ENCODE data around the gene ATXN7L2.

ATXN7L2 gene, protein sequence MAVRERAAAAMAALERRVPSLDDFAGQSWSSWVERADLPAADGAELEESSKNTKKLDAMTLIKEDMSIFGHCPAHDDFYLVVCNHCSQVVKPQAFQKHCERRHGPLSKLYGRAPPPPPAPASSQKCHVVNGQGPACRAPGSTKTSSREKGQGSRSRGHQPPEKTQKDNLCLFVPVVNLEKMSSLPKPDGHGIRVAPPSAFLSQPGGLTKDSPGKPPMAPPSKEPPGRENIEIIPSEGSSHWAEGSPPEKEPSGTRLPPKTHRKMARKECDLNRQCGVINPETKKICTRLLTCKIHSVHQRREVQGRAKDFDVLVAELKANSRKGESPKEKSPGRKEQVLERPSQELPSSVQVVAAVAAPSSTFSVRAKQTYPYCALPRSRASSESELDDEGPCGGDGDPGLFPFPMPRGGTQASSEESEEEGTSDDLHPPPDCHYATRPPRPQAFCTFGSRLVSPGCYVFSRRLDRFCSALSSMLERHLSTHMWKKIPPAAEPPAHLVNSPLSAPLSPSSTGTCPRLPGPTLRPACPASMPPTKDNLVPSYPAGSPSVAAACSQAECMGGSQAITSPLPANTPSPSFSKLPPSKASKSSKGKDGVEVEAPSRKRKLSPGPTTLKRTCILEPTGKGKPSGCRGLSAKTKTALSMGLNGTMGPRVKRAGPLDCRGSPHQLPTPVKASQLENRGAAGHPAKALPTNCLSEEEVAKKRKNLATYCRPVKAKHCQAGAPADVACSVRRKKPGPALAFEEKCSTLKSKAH

DNA sequence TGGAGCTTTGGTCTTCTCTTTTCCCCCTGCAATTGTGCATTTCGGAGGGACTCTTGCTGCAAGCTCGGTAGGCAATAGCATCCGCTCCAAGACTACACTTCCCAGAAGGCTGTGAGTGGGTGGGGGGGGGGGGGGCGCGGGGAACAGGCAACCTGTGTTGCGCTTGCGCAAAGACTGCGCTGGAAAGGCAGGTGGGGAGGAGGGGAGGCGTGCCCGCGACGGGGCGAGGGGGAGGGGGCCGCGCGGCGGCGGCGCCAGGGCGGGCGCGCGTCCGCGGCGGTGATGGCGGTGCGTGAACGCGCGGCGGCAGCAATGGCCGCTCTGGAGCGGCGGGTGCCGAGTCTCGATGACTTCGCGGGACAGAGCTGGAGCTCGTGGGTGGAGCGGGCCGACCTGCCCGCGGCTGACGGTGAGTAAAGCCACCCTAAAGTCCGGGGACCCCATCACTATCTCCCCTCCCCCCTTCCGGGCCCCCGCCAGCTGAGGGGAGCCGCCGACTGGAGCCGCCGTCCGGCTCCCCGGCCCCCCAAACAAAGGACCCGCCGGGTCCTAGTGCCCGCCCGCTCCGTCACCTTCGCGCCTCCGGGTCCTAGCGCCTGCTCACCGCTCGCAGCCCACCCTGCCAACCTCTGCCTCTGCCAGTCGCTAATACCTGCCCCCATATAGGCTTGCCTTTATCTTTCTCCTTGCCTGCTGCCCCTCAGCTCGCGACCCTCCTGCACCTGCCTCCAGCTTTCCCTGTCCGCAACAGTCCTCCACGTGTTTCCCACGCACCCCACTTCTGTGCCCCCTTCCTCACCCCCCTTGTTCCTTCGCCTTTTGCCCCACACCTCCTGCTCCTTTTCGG lies at the start of gene ATXN7L2:
ATXN7L2 (plus strand) TSS at position 234 of the 847 bp plus-strand sequence; CDS start at position 283, 49 bp downstream.
- H3K79me2 ChIP-seq (ENCODE audit: insufficient read depth, low read length), result peaks cover 8% of the 10 kb centered on the region; the same call in 1 of the 2 replicates
- no peaks in the 10 kb centered on the region for H3K36me3 ChIP-seq (ENCODE audit: low read length)
- H3K27ac ChIP-seq (ENCODE audit: low read depth, low read length), result peak within 1 kb of the TSS; percentile 76
- no peak for TF ChIP-seq EZH2phosphoT487 (conservative IDR thresholded peaks at IDR 0.05; ENCODE audit: low read length)
- TF ChIP-seq, protein P1, sequence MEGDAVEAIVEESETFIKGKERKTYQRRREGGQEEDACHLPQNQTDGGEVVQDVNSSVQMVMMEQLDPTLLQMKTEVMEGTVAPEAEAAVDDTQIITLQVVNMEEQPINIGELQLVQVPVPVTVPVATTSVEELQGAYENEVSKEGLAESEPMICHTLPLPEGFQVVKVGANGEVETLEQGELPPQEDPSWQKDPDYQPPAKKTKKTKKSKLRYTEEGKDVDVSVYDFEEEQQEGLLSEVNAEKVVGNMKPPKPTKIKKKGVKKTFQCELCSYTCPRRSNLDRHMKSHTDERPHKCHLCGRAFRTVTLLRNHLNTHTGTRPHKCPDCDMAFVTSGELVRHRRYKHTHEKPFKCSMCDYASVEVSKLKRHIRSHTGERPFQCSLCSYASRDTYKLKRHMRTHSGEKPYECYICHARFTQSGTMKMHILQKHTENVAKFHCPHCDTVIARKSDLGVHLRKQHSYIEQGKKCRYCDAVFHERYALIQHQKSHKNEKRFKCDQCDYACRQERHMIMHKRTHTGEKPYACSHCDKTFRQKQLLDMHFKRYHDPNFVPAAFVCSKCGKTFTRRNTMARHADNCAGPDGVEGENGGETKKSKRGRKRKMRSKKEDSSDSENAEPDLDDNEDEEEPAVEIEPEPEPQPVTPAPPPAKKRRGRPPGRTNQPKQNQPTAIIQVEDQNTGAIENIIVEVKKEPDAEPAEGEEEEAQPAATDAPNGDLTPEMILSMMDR (IDR thresholded peaks at IDR 0.05; ENCODE audit: insufficient read depth, low read length, poor library complexity, severe bottlenecking), result no peak
- H3F3A ChIP-seq (ENCODE audit: insufficient read depth), result no peaks in the 10 kb centered on the region
- H3K9ac ChIP-seq (ENCODE audit: low read length), result peak within 1 kb of the TSS; percentile 78
- H2AFZ ChIP-seq (ENCODE audit: low read depth, low read length, severe bottlenecking), result peak within 1 kb of the TSS; percentile 77
- H4K20me1 ChIP-seq (ENCODE audit: low read depth, low read length), result no peaks in the 10 kb centered on the region
- H3K4me2 ChIP-seq (ENCODE audit: low read depth, low read length, poor library complexity, severe bottlenecking), result peak within 1 kb of the TSS; percentile 94
- no peaks in the 10 kb centered on the region for H3K9me2 ChIP-seq (replicated peaks; ENCODE audit: insufficient read depth, low read length)
- H3K27me3 ChIP-seq (ENCODE audit: low read length), result no peaks in the 10 kb centered on the region
- peak within 1 kb of the TSS; percentile 81 for H3K4me3 ChIP-seq (ENCODE audit: insufficient read depth, low read length, poor library complexity, severe bottlenecking)
- no peaks in the 10 kb centered on the region for H3K9me3 ChIP-seq (ENCODE audit: insufficient read depth, low read length)

DNA sequence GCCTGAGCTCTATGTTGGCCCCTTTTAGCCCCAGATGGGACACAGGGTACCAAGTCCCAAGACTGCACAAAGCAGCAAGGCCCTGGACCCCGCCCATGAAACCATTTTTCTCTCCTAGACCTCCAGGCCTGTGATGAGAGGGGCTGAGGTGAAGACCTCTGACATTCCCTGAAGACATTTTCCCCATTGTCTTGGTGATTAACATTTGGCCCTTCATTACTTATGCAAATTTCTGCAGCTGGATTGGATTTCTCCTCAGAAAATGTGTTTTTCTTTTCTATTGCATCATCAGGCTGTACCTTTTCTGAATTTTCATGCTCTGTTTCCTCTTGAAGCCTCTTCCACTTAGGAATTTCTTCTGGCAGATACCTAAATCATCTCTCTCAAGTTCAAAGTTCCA lies 49.2 kb upstream of the ATXN7L2 start:
- TF ChIP-seq, protein P1 (IDR thresholded peaks at IDR 0.05; ENCODE audit: insufficient read depth, low read length, poor library complexity, severe bottlenecking), result no peak
- TF ChIP-seq EZH2phosphoT487 (conservative IDR thresholded peaks at IDR 0.05; ENCODE audit: low read length), result no peak
- Histone ChIP-seq H2AFZ (ENCODE audit: low read depth, low read length, severe bottlenecking) (no peak overlapping the region), H3K9me3 (ENCODE audit: insufficient read depth, low read length) (no peaks in the 10 kb centered on the region), H4K20me1 (ENCODE audit: low read depth, low read length) (no peaks in the 10 kb centered on the region), H3K9me2 (replicated peaks; ENCODE audit: insufficient read depth, low read length) (no peaks in the 10 kb centered on the region), H3K79me2 (ENCODE audit: insufficient read depth, low read length) (no peaks in the 10 kb centered on the region), H3K27me3 (ENCODE audit: low read length) (no peaks in the 10 kb centered on the region), H3K27ac (ENCODE audit: low read depth, low read length) (no peak overlapping the region), H3F3A (ENCODE audit: insufficient read depth) (no peaks in the 10 kb centered on the region), H3K9ac (ENCODE audit: low read length) (no peak overlapping the region), H3K36me3 (ENCODE audit: low read length) (no peaks in the 10 kb centered on the region), H3K4me2 (ENCODE audit: low read depth, low read length, poor library complexity, severe bottlenecking) (no peak overlapping the region), H3K4me3 (ENCODE audit: insufficient read depth, low read length, poor library complexity, severe bottlenecking) (no peak overlapping the region)

DNA sequence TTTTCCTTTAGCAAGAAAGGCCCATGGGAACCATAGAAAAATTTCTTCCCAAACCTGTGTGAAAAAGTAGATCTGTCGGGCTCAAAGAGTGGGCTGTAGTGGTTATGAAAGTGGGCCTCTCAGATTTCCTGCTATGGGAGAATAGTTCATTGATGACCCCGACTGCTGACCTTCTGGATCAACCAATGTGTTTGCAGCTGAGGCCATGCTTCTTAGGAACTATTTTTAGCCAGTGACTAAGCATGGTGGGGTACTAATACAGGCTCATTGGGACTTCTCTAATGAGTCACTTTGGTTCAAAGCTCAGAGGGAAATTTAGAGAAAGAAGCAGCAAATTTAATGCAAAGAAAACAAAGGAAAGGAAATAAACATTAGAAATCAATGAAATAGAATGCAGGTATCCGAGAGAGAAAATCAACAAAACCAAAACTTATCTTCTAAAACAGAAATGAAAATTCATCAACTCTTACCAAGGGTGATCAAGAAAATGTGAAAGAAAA lies 44.9 kb upstream of the ATXN7L2 start:
- no peak overlapping the region for H3K27ac ChIP-seq (ENCODE audit: low read depth, low read length)
- H3K79me2 ChIP-seq (ENCODE audit: insufficient read depth, low read length), result no peaks in the 10 kb centered on the region
- H3K9me3 ChIP-seq (ENCODE audit: insufficient read depth, low read length), result no peaks in the 10 kb centered on the region
- no peak overlapping the region for H2AFZ ChIP-seq (ENCODE audit: low read depth, low read length, severe bottlenecking)
- no peak overlapping the region for H3K9ac ChIP-seq (ENCODE audit: low read length)
- no peaks in the 10 kb centered on the region for H3K9me2 ChIP-seq (replicated peaks; ENCODE audit: insufficient read depth, low read length)
- H3K36me3 ChIP-seq (ENCODE audit: low read length), result no peaks in the 10 kb centered on the region
- no peaks in the 10 kb centered on the region for H4K20me1 ChIP-seq (ENCODE audit: low read depth, low read length)
- no peaks in the 10 kb centered on the region for H3K27me3 ChIP-seq (ENCODE audit: low read length)
- no peak overlapping the region for H3K4me3 ChIP-seq (ENCODE audit: insufficient read depth, low read length, poor library complexity, severe bottlenecking)
- no peak overlapping the region for H3K4me2 ChIP-seq (ENCODE audit: low read depth, low read length, poor library complexity, severe bottlenecking)
- TF ChIP-seq EZH2phosphoT487 (conservative IDR thresholded peaks at IDR 0.05; ENCODE audit: low read length), result no peak
- TF ChIP-seq, protein P1 (IDR thresholded peaks at IDR 0.05; ENCODE audit: insufficient read depth, low read length, poor library complexity, severe bottlenecking), result no peak
- no peaks in the 10 kb centered on the region for H3F3A ChIP-seq (ENCODE audit: insufficient read depth)
